ENCODE data around the gene CDH4.

GRCh38 chr20:61749406-61750075 lies 497.5 kb downstream of the CDH4 start:
- TF ChIP-seq, protein P1, sequence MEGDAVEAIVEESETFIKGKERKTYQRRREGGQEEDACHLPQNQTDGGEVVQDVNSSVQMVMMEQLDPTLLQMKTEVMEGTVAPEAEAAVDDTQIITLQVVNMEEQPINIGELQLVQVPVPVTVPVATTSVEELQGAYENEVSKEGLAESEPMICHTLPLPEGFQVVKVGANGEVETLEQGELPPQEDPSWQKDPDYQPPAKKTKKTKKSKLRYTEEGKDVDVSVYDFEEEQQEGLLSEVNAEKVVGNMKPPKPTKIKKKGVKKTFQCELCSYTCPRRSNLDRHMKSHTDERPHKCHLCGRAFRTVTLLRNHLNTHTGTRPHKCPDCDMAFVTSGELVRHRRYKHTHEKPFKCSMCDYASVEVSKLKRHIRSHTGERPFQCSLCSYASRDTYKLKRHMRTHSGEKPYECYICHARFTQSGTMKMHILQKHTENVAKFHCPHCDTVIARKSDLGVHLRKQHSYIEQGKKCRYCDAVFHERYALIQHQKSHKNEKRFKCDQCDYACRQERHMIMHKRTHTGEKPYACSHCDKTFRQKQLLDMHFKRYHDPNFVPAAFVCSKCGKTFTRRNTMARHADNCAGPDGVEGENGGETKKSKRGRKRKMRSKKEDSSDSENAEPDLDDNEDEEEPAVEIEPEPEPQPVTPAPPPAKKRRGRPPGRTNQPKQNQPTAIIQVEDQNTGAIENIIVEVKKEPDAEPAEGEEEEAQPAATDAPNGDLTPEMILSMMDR (IDR thresholded peaks at IDR 0.05) = no peak
- TF ChIP-seq POLR2A (IDR thresholded peaks at IDR 0.05) = no peak
